Adrenal gland (tissue), 5 donors: ENCODE measurements around the gene WDFY4.

Source experiments
- POLR2A ChIP-seq, 2 donors: fragments of 450-650 bp; IDR thresholded peaks; one replicate each; pipeline ENCODE4 v1.6.1; 2017; ENCODE audit warnings: antibody characterized with exemption in 2 of 2, mild to moderate bottlenecking in 2 of 2, moderate library complexity in 1 of 2
- TF ChIP-seq, protein P1 (sequence below), 6 experiments: fragments of 450-650 bp in 4 of 6; fragments of 200-600 bp in 2 of 6; sonication (generic) in 1 of 6; IDR thresholded peaks; 1 replicate in 5 of 6; 2 replicates in 1 of 6; pipeline versions ENCODE4 v1.5.1 to v1.8.0; 2016 to 2021; ENCODE audit warnings: antibody characterized with exemption in 6 of 6, mild to moderate bottlenecking in 2 of 6, moderate library complexity in 1 of 6
- donor health status: DM: no; HTN: no; CAD: no.

- TF ChIP-seq, protein P1, sequence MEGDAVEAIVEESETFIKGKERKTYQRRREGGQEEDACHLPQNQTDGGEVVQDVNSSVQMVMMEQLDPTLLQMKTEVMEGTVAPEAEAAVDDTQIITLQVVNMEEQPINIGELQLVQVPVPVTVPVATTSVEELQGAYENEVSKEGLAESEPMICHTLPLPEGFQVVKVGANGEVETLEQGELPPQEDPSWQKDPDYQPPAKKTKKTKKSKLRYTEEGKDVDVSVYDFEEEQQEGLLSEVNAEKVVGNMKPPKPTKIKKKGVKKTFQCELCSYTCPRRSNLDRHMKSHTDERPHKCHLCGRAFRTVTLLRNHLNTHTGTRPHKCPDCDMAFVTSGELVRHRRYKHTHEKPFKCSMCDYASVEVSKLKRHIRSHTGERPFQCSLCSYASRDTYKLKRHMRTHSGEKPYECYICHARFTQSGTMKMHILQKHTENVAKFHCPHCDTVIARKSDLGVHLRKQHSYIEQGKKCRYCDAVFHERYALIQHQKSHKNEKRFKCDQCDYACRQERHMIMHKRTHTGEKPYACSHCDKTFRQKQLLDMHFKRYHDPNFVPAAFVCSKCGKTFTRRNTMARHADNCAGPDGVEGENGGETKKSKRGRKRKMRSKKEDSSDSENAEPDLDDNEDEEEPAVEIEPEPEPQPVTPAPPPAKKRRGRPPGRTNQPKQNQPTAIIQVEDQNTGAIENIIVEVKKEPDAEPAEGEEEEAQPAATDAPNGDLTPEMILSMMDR (IDR thresholded peaks at IDR 0.05), result no peak
- no peak for TF ChIP-seq POLR2A (IDR thresholded peaks at IDR 0.05)
These were observed 331.0 kb downstream of the WDFY4 start for GRCh38 chr10:49015700-49016099.
